Activated CD4-positive, alpha-beta memory T cell treated with anti-CD3 and anti-CD28 coated beads, Interleukin-2, amount 10 ng/mL, durations not matched to agents 7 days and 5 days (primary cell): Measurements from ENCODE around the gene PDE1A. TPM values are rescaled to one million over a fixed set of nuclear protein-coding genes. Genes with fewer than 3 reads are reported as not detected.

Experiments
- CTCF ChIA-PET: fragments of 350-600 bp; sonication (Branson Sonifier 250); formaldehyde crosslinking; loops from one replicate; lab custom pipeline; 2021; ENCODE audit warnings: antibody characterized with exemption, inconsistent platforms; lab: Charles Lee
- POLR2A ChIA-PET: fragments of 350-600 bp; sonication (Branson Sonifier 250); formaldehyde crosslinking; loops from one replicate; lab custom pipeline; 2021; ENCODE audit warnings: antibody characterized with exemption; lab: Charles Lee
- DNase-seq: peaks from one replicate; pipeline ENCODE4 v3.0.0-alpha.2; 2020
- H3K27ac Mint-ChIP-seq: one replicate; pipeline ENCODE4 v1.8.0; 2021; ENCODE audit warnings: mild to moderate bottlenecking, mixed read lengths
- H3K27me3 Mint-ChIP-seq: one replicate; pipeline ENCODE4 v1.8.0; 2021; ENCODE audit warnings: mixed read lengths
- H3K36me3 Mint-ChIP-seq: one replicate; pipeline ENCODE4 v1.8.0; 2021; ENCODE audit warnings: low read depth, mixed read lengths
- H3K4me1 Mint-ChIP-seq: one replicate; pipeline ENCODE4 v1.8.0; 2021; ENCODE audit warnings: mixed read lengths
- H3K4me3 Mint-ChIP-seq: one replicate; pipeline ENCODE4 v1.8.0; 2021; ENCODE audit warnings: mild to moderate bottlenecking, mixed read lengths
- H3K9me3 Mint-ChIP-seq: one replicate; pipeline ENCODE4 v1.8.0; 2021; ENCODE audit warnings: mixed read lengths
- total RNA-seq, 2 experiments: library from RNA; stranded (reverse); gene quantifications; one replicate each; pipeline ENCODE4 v1.2.3, GENCODE V29; 2021

PDE1A gene
- total RNA-seq, 2 experiments from 2014 or later = not detected

GRCh38 chr2:182319556-182320505 is 107.0 kb downstream of the PDE1A start:
- Mint-ChIP-seq H3K9me3 (no peaks in the 10 kb centered on the region), H3K4me1 (no peaks in the 10 kb centered on the region), H3K27ac (no peak overlapping the region), H3K36me3 (no peaks in the 10 kb centered on the region), H3K4me3 (no peak overlapping the region), H3K27me3 (no peaks in the 10 kb centered on the region)
- CTCF ChIA-PET = no interaction called here
- no peak for DNase-seq
- POLR2A ChIA-PET = no interaction called here

GRCh38 chr2:182318466-182319220 is 108.2 kb downstream of the PDE1A start:
- POLR2A ChIA-PET = no interaction called here
- Mint-ChIP-seq H3K36me3 (no peaks in the 10 kb centered on the region), H3K4me3 (no peak overlapping the region), H3K4me1 (no peaks in the 10 kb centered on the region), H3K27ac (no peak overlapping the region), H3K9me3 (no peaks in the 10 kb centered on the region), H3K27me3 (no peaks in the 10 kb centered on the region)
- CTCF ChIA-PET = no interaction called here
- no peak for DNase-seq

- H3K9me3 Mint-ChIP-seq = no peaks in the 10 kb centered on the region
- no peak for DNase-seq
- no peaks in the 10 kb centered on the region for H3K36me3 Mint-ChIP-seq
- CTCF ChIA-PET = no interaction called here
- no peak overlapping the region for H3K4me3 Mint-ChIP-seq
- H3K27me3 Mint-ChIP-seq = no peaks in the 10 kb centered on the region
- H3K4me1 Mint-ChIP-seq = no peaks in the 10 kb centered on the region
- no peak overlapping the region for H3K27ac Mint-ChIP-seq
- POLR2A ChIA-PET = no interaction called here
Measured at GRCh38 chr2:182316950-182317349, 109.9 kb downstream of the PDE1A start.

- Mint-ChIP-seq H3K9me3 (no peaks in the 10 kb centered on the region), H3K27ac (no peak overlapping the region), H3K27me3 (no peaks in the 10 kb centered on the region), H3K36me3 (no peaks in the 10 kb centered on the region), H3K4me3 (no peak overlapping the region), H3K4me1 (no peaks in the 10 kb centered on the region)
- ChIA-PET CTCF (no interaction called here), POLR2A (no interaction called here)
- DNase-seq = no peak
Measured at GRCh38 chr2:182302972-182303371, 123.9 kb downstream of the PDE1A start.

- no peak for DNase-seq
- H3K4me1 Mint-ChIP-seq = no peaks in the 10 kb centered on the region
- no peaks in the 10 kb centered on the region for H3K27me3 Mint-ChIP-seq
- H3K9me3 Mint-ChIP-seq = no peaks in the 10 kb centered on the region
- ChIA-PET CTCF (no interaction called here), POLR2A (no interaction called here)
- no peak overlapping the region for H3K27ac Mint-ChIP-seq
- H3K36me3 Mint-ChIP-seq = no peaks in the 10 kb centered on the region
- no peak overlapping the region for H3K4me3 Mint-ChIP-seq
Measured at GRCh38 chr2:182302174-182302573, 124.7 kb downstream of the PDE1A start.

GRCh38 chr2:182301093-182301492 is 125.7 kb downstream of the PDE1A start:
- no peaks in the 10 kb centered on the region for H3K36me3 Mint-ChIP-seq
- no peak overlapping the region for H3K4me3 Mint-ChIP-seq
- ChIA-PET CTCF (no interaction called here), POLR2A (no interaction called here)
- no peak for DNase-seq
- H3K27ac Mint-ChIP-seq = no peak overlapping the region
- no peaks in the 10 kb centered on the region for H3K27me3 Mint-ChIP-seq
- H3K4me1 Mint-ChIP-seq = no peaks in the 10 kb centered on the region
- H3K9me3 Mint-ChIP-seq = no peaks in the 10 kb centered on the region

GRCh38 chr2:182300608-182301007 is 126.2 kb downstream of the PDE1A start:
- H3K27ac Mint-ChIP-seq = no peak overlapping the region
- POLR2A ChIA-PET = no interaction called here
- no peaks in the 10 kb centered on the region for H3K9me3 Mint-ChIP-seq
- DNase-seq = no peak
- H3K4me3 Mint-ChIP-seq = no peak overlapping the region
- H3K4me1 Mint-ChIP-seq = no peaks in the 10 kb centered on the region
- H3K27me3 Mint-ChIP-seq = no peaks in the 10 kb centered on the region
- CTCF ChIA-PET = no interaction called here
- no peaks in the 10 kb centered on the region for H3K36me3 Mint-ChIP-seq

GRCh38 chr2:182299632-182300031 is 127.2 kb downstream of the PDE1A start:
- Mint-ChIP-seq H3K4me3 (no peak overlapping the region), H3K36me3 (no peaks in the 10 kb centered on the region), H3K27me3 (no peaks in the 10 kb centered on the region), H3K9me3 (no peaks in the 10 kb centered on the region), H3K4me1 (no peaks in the 10 kb centered on the region), H3K27ac (no peak overlapping the region)
- no peak for DNase-seq
- ChIA-PET CTCF (no interaction called here), POLR2A (no interaction called here)

- Mint-ChIP-seq H3K27ac (no peak overlapping the region), H3K27me3 (no peaks in the 10 kb centered on the region), H3K9me3 (no peaks in the 10 kb centered on the region), H3K4me1 (no peaks in the 10 kb centered on the region), H3K4me3 (no peak overlapping the region), H3K36me3 (no peaks in the 10 kb centered on the region)
- DNase-seq = no peak
- ChIA-PET POLR2A (no interaction called here), CTCF (no interaction called here)
Measured at GRCh38 chr2:182298456-182298855, 128.4 kb downstream of the PDE1A start.

- ChIA-PET POLR2A (interaction anchor here (0.6 kb wide), 1 partner anchor 1861 kb away, joined by 3 read pairs; no protein-coding TSS in a partner anchor), CTCF (no interaction called here)
- Mint-ChIP-seq H3K9me3 (no peaks in the 10 kb centered on the region), H3K27me3 (peaks cover 2% of the 10 kb centered on the region), H3K36me3 (no peaks in the 10 kb centered on the region), H3K27ac (no peak overlapping the region), H3K4me1 (no peaks in the 10 kb centered on the region), H3K4me3 (no peak overlapping the region)
- no peak for DNase-seq
Measured at GRCh38 chr2:182291296-182291695, 135.5 kb downstream of the PDE1A start.

- Mint-ChIP-seq H3K4me1 (no peaks in the 10 kb centered on the region), H3K27ac (no peak overlapping the region)
- CTCF ChIA-PET = no interaction called here
Measured at GRCh38 chr2:182283512-182283911, 143.3 kb downstream of the PDE1A start.

GRCh38 chr2:182281276-182281675 is 145.6 kb downstream of the PDE1A start:
- ChIA-PET CTCF (no interaction called here), POLR2A (no interaction called here)
- DNase-seq = no peak
- Mint-ChIP-seq H3K27ac (no peak overlapping the region), H3K9me3 (peaks cover 7% of the 10 kb centered on the region), H3K4me1 (no peaks in the 10 kb centered on the region), H3K27me3 (no peaks in the 10 kb centered on the region), H3K4me3 (no peak overlapping the region), H3K36me3 (no peaks in the 10 kb centered on the region)

More at GRCh38 chr2:182283512-182283911, 143.3 kb downstream of the PDE1A start:
- H3K9me3 Mint-ChIP-seq = no peaks in the 10 kb centered on the region
- no peak for DNase-seq
- no peaks in the 10 kb centered on the region for H3K36me3 Mint-ChIP-seq
- POLR2A ChIA-PET = no interaction called here
- H3K4me3 Mint-ChIP-seq = no peak overlapping the region
- H3K27me3 Mint-ChIP-seq = no peaks in the 10 kb centered on the region

GRCh38 chr2:182280118-182280517 is 146.7 kb downstream of the PDE1A start:
- DNase-seq = no peak
- no peaks in the 10 kb centered on the region for H3K36me3 Mint-ChIP-seq
- H3K27me3 Mint-ChIP-seq = no peaks in the 10 kb centered on the region
- ChIA-PET POLR2A (no interaction called here), CTCF (no interaction called here)
- peaks cover 9% of the 10 kb centered on the region for H3K9me3 Mint-ChIP-seq
- no peak overlapping the region for H3K4me3 Mint-ChIP-seq
- no peak overlapping the region for H3K27ac Mint-ChIP-seq
- no peaks in the 10 kb centered on the region for H3K4me1 Mint-ChIP-seq
